H1 (cell line): Measurements from ENCODE around the gene PANX2. TPM values are rescaled to one million over a fixed set of nuclear protein-coding genes. Genes with fewer than 3 reads are reported as not detected.
A peak's percentile ranks its signal among the peaks of the same experiment; 100 is the strongest.

Experiments used
- CTCF ChIA-PET: fragments of 300-600 bp; sonication (Branson Sonifier 250); formaldehyde crosslinking; loops from one replicate; lab custom pipeline; 2021; ENCODE audit not compliant: partially characterized antibody; lab: Charles Lee
- POLR2A ChIA-PET: fragments of 300-600 bp; sonication (Branson Sonifier 250); formaldehyde crosslinking; loops from one replicate; lab custom pipeline; 2021; ENCODE audit warnings: inconsistent platforms; ENCODE audit not compliant: partially characterized antibody; lab: Charles Lee
- DNase-seq, 2 experiments: peaks; one replicate each; pipeline versions ENCODE4 v3.0.0 to v3.0.0-alpha.2; 2010 to 2022; ENCODE audit warnings: low spot score in 2 of 2, low read depth in 1 of 2, mixed read lengths in 1 of 2
- FAIRE-seq: peaks from 2 replicates; lab custom pipeline; 2011; peaks lifted over from hg19 to GRCh38; lab: Jason Lieb, UNC
- H2AFZ ChIP-seq: 2 replicates; pipeline ENCODE4 v1.8.1; 2012; ENCODE audit warnings: low read length, inconsistent platforms
- H2AK5ac ChIP-seq: 2 replicates; pipeline ENCODE4 v1.6.1; 2013; ENCODE audit warnings: low read depth, low read length
- H2BK120ac ChIP-seq: replicated peaks from 2 replicates; pipeline ENCODE3; 2013; ENCODE audit warnings: low read depth, low read length, inconsistent platforms
- H2BK12ac ChIP-seq: 2 replicates; pipeline ENCODE4 v1.6.1; 2013; ENCODE audit warnings: low read depth, low read length
- H2BK15ac ChIP-seq: 2 replicates; pipeline ENCODE4 v1.6.1; 2013; ENCODE audit warnings: low read length
- H2BK20ac ChIP-seq: 2 replicates; pipeline ENCODE4 v1.6.1; 2013; ENCODE audit warnings: low read length
- H2BK5ac ChIP-seq: 2 replicates; pipeline ENCODE4 v1.6.1; 2013; ENCODE audit warnings: low read depth, low read length
- H3K14ac ChIP-seq: 2 replicates; pipeline ENCODE4 v1.6.1; 2013; ENCODE audit warnings: inconsistent platforms; ENCODE audit not compliant: insufficient read length
- H3K18ac ChIP-seq: 2 replicates; pipeline ENCODE4 v1.6.1; 2013; ENCODE audit warnings: low read length; ENCODE audit errors: extremely low read depth
- H3K23ac ChIP-seq: 2 replicates; pipeline ENCODE4 v1.6.1; 2013; ENCODE audit warnings: inconsistent platforms; ENCODE audit not compliant: insufficient read length
- H3K23me2 ChIP-seq: 2 replicates; pipeline ENCODE4 v1.6.1; 2013; ENCODE audit warnings: low read depth, low read length
- H3K27ac ChIP-seq: 2 replicates; pipeline ENCODE4 v1.6.1; 2011; ENCODE audit warnings: low read depth, low read length, inconsistent platforms
- H3K27me3 ChIP-seq, 4 experiments: replicated peaks in 1 of 4; 1 replicate in 1 of 4; 2 replicates in 3 of 4; pipeline versions ENCODE4 v1.6.1 to v1.8.1; 2011 to 2013; ENCODE audit warnings: low read length in 3 of 4, mild to moderate bottlenecking in 3 of 4, inconsistent platforms in 2 of 4, mixed read lengths in 2 of 4, moderate library complexity in 1 of 4; ENCODE audit not compliant: control insufficient read depth in 3 of 4, insufficient read depth in 3 of 4; ENCODE audit errors: extremely low read depth in 1 of 4
- H3K36me3 ChIP-seq, 4 experiments: 2 replicates each; pipeline versions ENCODE4 v1.6.1 to v1.8.1; 2011 to 2013; ENCODE audit warnings: mild to moderate bottlenecking in 4 of 4, low read length in 3 of 4, moderate library complexity in 2 of 4, control low read depth in 1 of 4, inconsistent platforms in 1 of 4; ENCODE audit not compliant: insufficient read depth in 4 of 4, control insufficient read depth in 2 of 4
- H3K4ac ChIP-seq: replicated peaks from 2 replicates; pipeline ENCODE3; 2013; ENCODE audit warnings: low read length, low read depth, mixed read lengths, inconsistent platforms; ENCODE audit not compliant: insufficient read length
- H3K4me1 ChIP-seq, 4 experiments: replicated peaks in 1 of 4; 1 replicate in 1 of 4; 2 replicates in 3 of 4; pipeline versions ENCODE4 v1.6.1 to v1.8.1; 2011 to 2013; ENCODE audit warnings: low read length in 3 of 4, inconsistent platforms in 2 of 4, mixed read lengths in 1 of 4; ENCODE audit not compliant: insufficient read depth in 4 of 4, control insufficient read depth in 3 of 4
- H3K4me2 ChIP-seq, 2 experiments: 2 replicates each; pipeline versions ENCODE4 v1.6.1 to v1.8.1; 2011 to 2013; ENCODE audit warnings: low read depth in 2 of 2, low read length in 2 of 2, control low read depth in 1 of 2, inconsistent platforms in 1 of 2, mild to moderate bottlenecking in 1 of 2; ENCODE audit not compliant: insufficient read depth in 1 of 2
- H3K4me3 ChIP-seq, 4 experiments: fragments of 200-600, 300-600 bp in 1 of 4; sonication (generic), shearing (Covaris generic), sonication (Bioruptor Twin) in 1 of 4; 2 replicates each; pipeline versions ENCODE4 v1.5.1 to v1.8.1; 2011 to 2016; ENCODE audit warnings: low read length in 4 of 4, low read depth in 3 of 4, control low read depth in 2 of 4, inconsistent platforms in 2 of 4, mild to moderate bottlenecking in 2 of 4, mixed read lengths in 1 of 4, moderate library complexity in 1 of 4; ENCODE audit not compliant: insufficient read depth in 2 of 4; ENCODE audit errors: extremely low read depth in 1 of 4
- H3K56ac ChIP-seq: replicated peaks from 2 replicates; pipeline ENCODE3; 2013; ENCODE audit warnings: low read depth, mild to moderate bottlenecking, mixed read lengths, low read length, inconsistent platforms; ENCODE audit not compliant: insufficient read length
- H3K79me1 ChIP-seq: 2 replicates; pipeline ENCODE4 v1.6.1; 2013; ENCODE audit warnings: low read depth, low read length, control low read depth
- H3K79me2 ChIP-seq, 2 experiments: 2 replicates each; pipeline versions ENCODE4 v1.6.1 to v1.8.1; 2012 to 2013; ENCODE audit warnings: low read length in 2 of 2, mild to moderate bottlenecking in 2 of 2, inconsistent platforms in 1 of 2; ENCODE audit not compliant: insufficient read depth in 2 of 2, control insufficient read depth in 1 of 2
- H3K9ac ChIP-seq, 4 experiments: replicated peaks in 1 of 4; 1 replicate in 1 of 4; 2 replicates in 3 of 4; pipeline versions ENCODE4 v1.6.1 to v1.8.1; 2011 to 2013; ENCODE audit warnings: low read depth in 3 of 4, low read length in 3 of 4, control low read depth in 2 of 4, mild to moderate bottlenecking in 2 of 4, moderate library complexity in 2 of 4, inconsistent platforms in 1 of 4; ENCODE audit errors: extremely low read depth in 1 of 4
- H3K9me3 ChIP-seq, 2 experiments: 2 replicates each; pipeline versions ENCODE4 v1.6.1 to v1.8.1; 2012 to 2013; ENCODE audit warnings: mild to moderate bottlenecking in 2 of 2, moderate library complexity in 2 of 2, control low read depth in 1 of 2, inconsistent platforms in 1 of 2, low read depth in 1 of 2, low read length in 1 of 2, mixed read lengths in 1 of 2; ENCODE audit not compliant: insufficient read depth in 2 of 2
- H4K20me1 ChIP-seq, 2 experiments: replicated peaks in 1 of 2; 2 replicates each; pipeline versions ENCODE3 to v1.8.1; 2011 to 2013; ENCODE audit warnings: inconsistent platforms in 2 of 2, low read length in 2 of 2, mild to moderate bottlenecking in 1 of 2; ENCODE audit not compliant: insufficient read depth in 2 of 2, control insufficient read depth in 1 of 2
- H4K5ac ChIP-seq: 2 replicates; pipeline ENCODE4 v1.6.1; 2013; ENCODE audit warnings: low read length, low read depth, mixed read lengths, inconsistent platforms; ENCODE audit not compliant: insufficient read length
- H4K8ac ChIP-seq: 2 replicates; pipeline ENCODE4 v1.8.0; 2013; ENCODE audit warnings: mild to moderate bottlenecking, moderate library complexity, low read length, inconsistent platforms; ENCODE audit not compliant: insufficient read depth; ENCODE audit errors: extremely low read depth
- H4K91ac ChIP-seq: replicated peaks from 2 replicates; pipeline ENCODE3; 2013; ENCODE audit warnings: low read length, mixed read lengths, inconsistent platforms; ENCODE audit not compliant: insufficient read length
- BCL11A ChIP-seq, 2 experiments: IDR thresholded peaks; one replicate each; pipeline ENCODE4 v1.6.1; 2011; ENCODE audit warnings: low read depth in 2 of 2, low read length in 2 of 2, mild to moderate bottlenecking in 2 of 2
- BRCA1 ChIP-seq: IDR thresholded peaks from 2 replicates; pipeline ENCODE4 v1.6.1; 2012; ENCODE audit warnings: low read depth, low read length, improper control_type of control experiment
- CHD2 ChIP-seq: IDR thresholded peaks from 2 replicates; pipeline ENCODE4 v1.6.1; 2012; ENCODE audit warnings: low read length, improper control_type of control experiment
- MAX ChIP-seq: IDR thresholded peaks from 2 replicates; pipeline ENCODE4 v1.6.1; 2012; ENCODE audit warnings: inconsistent platforms
- PHF8 ChIP-seq: fragments of 200-600 bp; sonication (generic); conservative IDR thresholded peaks from 2 replicates; pipeline ENCODE4 v1.7.1; 2012; ENCODE audit warnings: low read depth, mild to moderate bottlenecking, inconsistent platforms, low read length, moderate library complexity
- SIRT6 ChIP-seq: IDR thresholded peaks from one replicate; pipeline ENCODE4 v1.7.1; 2012; ENCODE audit warnings: low read length, inconsistent platforms
- SP1 ChIP-seq: IDR thresholded peaks from 2 replicates; pipeline ENCODE4 v1.6.1; 2011; ENCODE audit warnings: low read depth, low read length
- WGBS, 2 experiments: shearing (Covaris generic) in 1 of 2; methylation state at CpG; one replicate each; pipeline versions ENCODE4 v1.1.6 to v1.1.7; 2013 to 2015; ENCODE audit warnings: low lambda C conversion rate in 2 of 2, mixed read lengths in 2 of 2, inconsistent platforms in 1 of 2, low coverage in 1 of 2, missing lambda C conversion rate in 1 of 2; ENCODE audit not compliant: insufficient replicate concordance in 2 of 2, insufficient coverage in 1 of 2, insufficient read length in 1 of 2; ENCODE audit errors: extremely low coverage in 1 of 2, missing lambda C conversion rate in 1 of 2; 5-methylcytosine and 5-hydroxymethylcytosine counted together
- polyA plus RNA-seq, 7 experiments: library from polyadenylated mRNA; depleted of rRNA in 3 of 7; stranded (reverse) in 5 of 7; unstranded in 2 of 7; fragments of >200 nt in 5 of 7; fragments of 200-250 nt in 2 of 7; gene quantifications; 1 replicate in 5 of 7; 2 replicates in 1 of 7; 4 replicates in 1 of 7; pipeline versions ENCODE4 v1.2.1 to v1.2.3, GENCODE V29; 2011 to 2013; ENCODE audit warnings: missing spikeins in 2 of 7, mixed read lengths in 2 of 7
- total RNA-seq: library from RNA; stranded (reverse); fragmentation: NEBNext Ultra II Directional; extraction: Animal tissue kit (Norgen Biotek cat#: 25700); gene quantifications from 2 replicates; pipeline ENCODE4 v1.2.1, GENCODE V29; 2021
- TF ChIP-seq, protein P1 (sequence below): IDR thresholded peaks from 2 replicates; pipeline ENCODE4 v1.6.1; 2012; ENCODE audit warnings: inconsistent platforms

Gene PANX2
- total and polyA plus RNA-seq, 2 of the 8 experiments (the other 6 are each of a cell fraction or from before 2014, with no cell fraction given) = 3.5 to 5.0 TPM

DNA sequence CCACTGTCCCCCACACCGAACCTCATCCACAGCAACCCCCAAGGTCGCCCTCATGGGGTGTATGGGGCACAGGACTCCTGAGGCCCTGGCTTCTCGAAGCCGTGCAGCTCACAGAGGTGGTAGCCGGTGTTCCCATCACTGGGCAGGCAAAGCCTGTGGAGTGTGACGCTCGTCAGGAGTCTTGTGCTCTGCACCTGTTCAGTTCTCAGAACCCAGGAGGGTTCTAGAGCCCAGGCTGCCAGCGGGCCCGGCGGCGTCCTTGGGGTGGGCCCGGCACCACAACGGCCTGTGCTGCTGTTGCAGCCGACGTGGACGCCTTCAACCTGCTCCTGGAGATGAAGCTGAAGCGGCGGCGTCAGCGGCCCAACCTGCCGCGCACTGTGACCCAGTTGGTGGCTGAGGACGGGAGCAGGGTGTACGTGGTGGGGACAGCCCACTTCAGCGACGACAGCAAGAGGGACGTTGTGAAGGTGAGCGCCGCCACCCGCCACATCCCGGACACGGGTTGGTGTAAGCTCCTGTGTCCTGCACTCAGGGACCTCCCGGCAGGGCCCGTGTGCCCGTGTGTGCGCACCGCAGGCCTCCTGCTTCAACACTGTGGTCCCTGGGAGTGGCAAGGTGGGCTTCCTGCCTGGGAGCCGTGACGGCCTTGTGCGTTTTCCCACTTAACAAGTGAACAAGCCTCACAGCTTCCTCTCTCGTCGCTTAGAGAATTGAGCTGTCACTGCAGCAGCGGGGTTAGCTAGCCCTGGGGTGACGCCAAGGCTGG is 23.7 kb downstream of the PANX2 start:
- H3K4me3 ChIP-seq = no peak overlapping the region
- H3K79me2 ChIP-seq = peaks cover 0 to 19% of the 10 kb centered on the region in 2 experiments; a peak in 1 of 4 replicates
- H3K4me2 ChIP-seq = no peak overlapping the region
- POLR2A ChIA-PET = interaction anchor here (0.6 to 2.5 kb wide), 4 partner anchors 10 to 31 kb away, joined by 3 to 8 read pairs (median 3); partner anchors contain the start of gene PANX2
- H2BK20ac ChIP-seq = no peak overlapping the region
- H3K23me2 ChIP-seq = no peaks in the 10 kb centered on the region; the same call in 1 of the 2 replicates
- H2BK5ac ChIP-seq = no peak overlapping the region
- no peak overlapping the region for H3K4ac ChIP-seq
- 0 out of 2 replicates have a peak overlapping the region, but pooled peaks have one; percentile 25 for H4K8ac ChIP-seq
- no peak overlapping the region for H2BK15ac ChIP-seq
- H3K14ac ChIP-seq = no peak overlapping the region
- H3K36me3 ChIP-seq = peaks cover 6 to 36% (median 10%) of the 10 kb centered on the region in 4 experiments; a peak in 5 of 8 replicates
- H3K9ac ChIP-seq = no peak overlapping the region
- no peak overlapping the region for H3K23ac ChIP-seq
- FAIRE-seq (no peak), DNase-seq (no peak)
- no peak overlapping the region for H3K56ac ChIP-seq
- no peak overlapping the region for H3K18ac ChIP-seq
- H4K20me1 ChIP-seq = peaks cover 15 to 25% of the 10 kb centered on the region in 2 experiments
- no peak overlapping the region for H2AK5ac ChIP-seq
- TF ChIP-seq SP1 (no peak), MAX (no peak), BRCA1 (no peak), SIRT6 (no peak), PHF8 (no peak), BCL11A (IDR thresholded peaks at IDR 0.05; ENCODE audit: low read depth in 2 of 2, low read length in 2 of 2) (no peak), CHD2 (no peak)
- TF ChIP-seq, protein P1, sequence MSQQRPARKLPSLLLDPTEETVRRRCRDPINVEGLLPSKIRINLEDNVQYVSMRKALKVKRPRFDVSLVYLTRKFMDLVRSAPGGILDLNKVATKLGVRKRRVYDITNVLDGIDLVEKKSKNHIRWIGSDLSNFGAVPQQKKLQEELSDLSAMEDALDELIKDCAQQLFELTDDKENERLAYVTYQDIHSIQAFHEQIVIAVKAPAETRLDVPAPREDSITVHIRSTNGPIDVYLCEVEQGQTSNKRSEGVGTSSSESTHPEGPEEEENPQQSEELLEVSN = no peak
- no peaks in the 10 kb centered on the region for H3K27me3 ChIP-seq
- H3K9me3 ChIP-seq = no peaks in the 10 kb centered on the region
- no peak overlapping the region for H2BK120ac ChIP-seq
- CTCF ChIA-PET = interaction anchor here (0.8 to 1.7 kb wide), 6 partner anchors 9 to 46 kb away, joined by 3 to 9 read pairs (median 4); no protein-coding TSS in a partner anchor
- 96% methylated on average over 38 of the region's 44 CpGs; no CpG with 5 or more reads in 1 of the 2 experiments for WGBS, 2 experiments
- H2BK12ac ChIP-seq = no peak overlapping the region
- peaks cover 0 to 20% (median 7%) of the 10 kb centered on the region in 4 experiments; a peak in 5 of 7 replicates for H3K4me1 ChIP-seq
- no peak overlapping the region for H2AFZ ChIP-seq
- no peak overlapping the region for H4K5ac ChIP-seq
- H3K27ac ChIP-seq = no peak overlapping the region
- H4K91ac ChIP-seq = no peak overlapping the region
- H3K79me1 ChIP-seq = peaks cover 8% of the 10 kb centered on the region
